HG03135 (cell line): ENCODE results near the gene ZIC2.
"Not testable (repeated sequence)": the region's sequence is repeated elsewhere in the genome, so short reads cannot be mapped to it uniquely, and the experiment has no call there.

ENCODE experiments used
- ATAC-seq: cut with Tn5 transposase; IDR thresholded peaks from one replicate; pipeline ENCODE4 v1.9.1; 2021; ENCODE audit warnings: mild to moderate bottlenecking, moderate library complexity; ENCODE audit not compliant: unreplicated experiment

ZIC2 gene

GRCh38 chr13:99995589-99996380 lies 14.2 kb downstream of the ZIC2 start:
- no peak for ATAC-seq

GRCh38 chr13:99996381-99996973 lies 14.9 kb downstream of the ZIC2 start:
- no peak for ATAC-seq

GRCh38 chr13:99997702-99998214 lies 16.2 kb downstream of the ZIC2 start:
- no peak for ATAC-seq

- ATAC-seq: no peak
Observed at GRCh38 chr13:99998261-99998660, 16.7 kb downstream of the ZIC2 start.

- ATAC-seq: no peak
Observed at GRCh38 chr13:100014621-100015020, 33.0 kb downstream of the ZIC2 start.

GRCh38 chr13:100019780-100020356 lies 38.3 kb downstream of the ZIC2 start:
- ATAC-seq: no peak

- no peak for ATAC-seq
Observed at GRCh38 chr13:100022798-100023197, 41.2 kb downstream of the ZIC2 start.

GRCh38 chr13:100024023-100024422 lies 42.4 kb downstream of the ZIC2 start:
- ATAC-seq: no peak

GRCh38 chr13:100029933-100030332 lies 48.3 kb downstream of the ZIC2 start:
- no peak for ATAC-seq

- not testable (repeated sequence) for ATAC-seq
Observed at GRCh38 chr13:100032642-100033041, 51.1 kb downstream of the ZIC2 start.

- ATAC-seq: no peak
Observed at GRCh38 chr13:100035936-100036335, 54.4 kb downstream of the ZIC2 start.
